NCI-H1417 (cell line): ENCODE results near the gene OXSM.
A peak's percentile ranks its signal among the peaks of the same experiment; 100 is the strongest.

ENCODE experiments used
- DNase-seq, 3 experiments: peaks; one replicate each; lab custom pipeline; 2025; lab: John Stamatoyannopoulos, UW

Gene OXSM

GRCh38 chr3:25803833-25804232 lies 13.9 kb downstream of the OXSM start:
- DNase-seq: no peak

GRCh38 chr3:25804676-25805075 lies 14.8 kb downstream of the OXSM start:
- DNase-seq: no peak

- no peak for DNase-seq
These were observed 22.8 kb downstream of the OXSM start for GRCh38 chr3:25812644-25813043.

GRCh38 chr3:25817107-25817506 lies 27.2 kb downstream of the OXSM start:
- DNase-seq: no peak

GRCh38 chr3:25817638-25818037 lies 27.7 kb downstream of the OXSM start:
- no peak for DNase-seq

- no peak for DNase-seq
These were observed 28.4 kb downstream of the OXSM start for GRCh38 chr3:25818335-25818734.

GRCh38 chr3:25820366-25820765 lies 30.5 kb downstream of the OXSM start:
- peak in 1 of 3 experiments; percentile 25 for DNase-seq

- peak in 1 of 3 experiments; percentile 1 for DNase-seq
These were observed 31.1 kb downstream of the OXSM start for GRCh38 chr3:25820816-25821486.

GRCh38 chr3:25821746-25822573 lies 32.1 kb downstream of the OXSM start:
- no peak for DNase-seq

GRCh38 chr3:25823314-25823713 lies 33.4 kb downstream of the OXSM start:
- DNase-seq: no peak

- DNase-seq: no peak
These were observed 36.6 kb downstream of the OXSM start for GRCh38 chr3:25826510-25826909.

GRCh38 chr3:25830373-25831280 lies 40.7 kb downstream of the OXSM start:
- DNase-seq: peak in 2 of 3 experiments; percentile 29 to 73

- peak in 1 of 3 experiments; percentile 47 for DNase-seq
These were observed 41.7 kb downstream of the OXSM start for GRCh38 chr3:25831578-25831977.

GRCh38 chr3:25834346-25834745 lies 44.5 kb downstream of the OXSM start:
- no peak for DNase-seq

GRCh38 chr3:25836579-25836978 lies 46.7 kb downstream of the OXSM start:
- DNase-seq: no peak

- no peak for DNase-seq
These were observed 47.1 kb downstream of the OXSM start for GRCh38 chr3:25837038-25837437.

GRCh38 chr3:25840099-25840498 lies 50.2 kb downstream of the OXSM start:
- no peak for DNase-seq

- DNase-seq: peak in 1 of 3 experiments; percentile 21
These were observed 53.4 kb downstream of the OXSM start for GRCh38 chr3:25843332-25843731.
